Fibroblast of lung (primary cell): ENCODE results near the gene NAA80.

Experiments used
- EZH2 ChIP-seq: IDR thresholded peaks from 2 replicates; pipeline ENCODE4 v1.5.1; 2012; ENCODE audit warnings: low read length, control low read depth, mild to moderate bottlenecking; ENCODE audit errors: missing control alignments
- TF ChIP-seq, protein P1 (sequence below), 2 donors: IDR thresholded peaks in 1 of 2; conservative IDR thresholded peaks in 1 of 2; 1 replicate in 1 of 2; 2 replicates in 1 of 2; pipeline ENCODE4 v1.5.1; 2011 to 2012; ENCODE audit warnings: low read length in 2 of 2, control low read depth in 1 of 2, inconsistent platforms in 1 of 2, low read depth in 1 of 2, mild to moderate bottlenecking in 1 of 2

GRCh38 chr3:50249457-50249856, 49.7 kb downstream of the NAA80 start:
- TF ChIP-seq, protein P1, sequence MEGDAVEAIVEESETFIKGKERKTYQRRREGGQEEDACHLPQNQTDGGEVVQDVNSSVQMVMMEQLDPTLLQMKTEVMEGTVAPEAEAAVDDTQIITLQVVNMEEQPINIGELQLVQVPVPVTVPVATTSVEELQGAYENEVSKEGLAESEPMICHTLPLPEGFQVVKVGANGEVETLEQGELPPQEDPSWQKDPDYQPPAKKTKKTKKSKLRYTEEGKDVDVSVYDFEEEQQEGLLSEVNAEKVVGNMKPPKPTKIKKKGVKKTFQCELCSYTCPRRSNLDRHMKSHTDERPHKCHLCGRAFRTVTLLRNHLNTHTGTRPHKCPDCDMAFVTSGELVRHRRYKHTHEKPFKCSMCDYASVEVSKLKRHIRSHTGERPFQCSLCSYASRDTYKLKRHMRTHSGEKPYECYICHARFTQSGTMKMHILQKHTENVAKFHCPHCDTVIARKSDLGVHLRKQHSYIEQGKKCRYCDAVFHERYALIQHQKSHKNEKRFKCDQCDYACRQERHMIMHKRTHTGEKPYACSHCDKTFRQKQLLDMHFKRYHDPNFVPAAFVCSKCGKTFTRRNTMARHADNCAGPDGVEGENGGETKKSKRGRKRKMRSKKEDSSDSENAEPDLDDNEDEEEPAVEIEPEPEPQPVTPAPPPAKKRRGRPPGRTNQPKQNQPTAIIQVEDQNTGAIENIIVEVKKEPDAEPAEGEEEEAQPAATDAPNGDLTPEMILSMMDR (conservative IDR thresholded peaks at IDR 0.05 in 1 of 2, IDR thresholded peaks at IDR 0.05 in 1 of 2; ENCODE audit: low read depth in 1 of 2, low read length in 2 of 2), result no peak
- TF ChIP-seq EZH2, result no peak
